Progenitor cell of endocrine pancreas (in vitro differentiated cells): ENCODE data around the gene RASA1. TPM values are rescaled to one million over a fixed set of nuclear protein-coding genes. Genes with fewer than 3 reads are reported as not detected.

Experiments used
- DNase-seq: peaks from one replicate; pipeline ENCODE4 v3.0.0; 2021; ENCODE audit warnings: low spot score; ENCODE audit not compliant: unreplicated experiment
- H3K27ac Mint-ChIP-seq: 2 replicates; pipeline ENCODE4 v1.8.0; 2021; ENCODE audit warnings: mild to moderate bottlenecking, moderate library complexity, mixed read lengths
- H3K27me3 Mint-ChIP-seq: 2 replicates; pipeline ENCODE4 v1.8.0; 2021; ENCODE audit warnings: mixed read lengths
- H3K36me3 Mint-ChIP-seq: 2 replicates; pipeline ENCODE4 v1.8.0; 2022; ENCODE audit warnings: mixed read lengths; ENCODE audit not compliant: insufficient read depth
- H3K4me1 Mint-ChIP-seq: 2 replicates; pipeline ENCODE4 v1.8.0; 2021; ENCODE audit warnings: low read depth, mixed read lengths
- H3K4me3 Mint-ChIP-seq: 2 replicates; pipeline ENCODE4 v1.8.0; 2021; ENCODE audit warnings: low read depth, mild to moderate bottlenecking, moderate library complexity, mixed read lengths
- H3K9me3 Mint-ChIP-seq: 2 replicates; pipeline ENCODE4 v1.8.0; 2021; ENCODE audit warnings: low read depth, mixed read lengths
- CTCF ChIP-seq: fragments of 200-600 bp; sonication (generic); IDR thresholded peaks from one replicate; pipeline ENCODE4 v1.5.0; 2021; ENCODE audit warnings: antibody characterized with exemption, mild to moderate bottlenecking; ENCODE audit not compliant: unreplicated experiment
- total RNA-seq: library from RNA; stranded (reverse); gene quantifications from 2 replicates; pipeline ENCODE4 v1.2.1, GENCODE V29; 2021

RASA1 gene
- total RNA-seq, 1 donor from 2014 or later: 42.6 TPM

DNA sequence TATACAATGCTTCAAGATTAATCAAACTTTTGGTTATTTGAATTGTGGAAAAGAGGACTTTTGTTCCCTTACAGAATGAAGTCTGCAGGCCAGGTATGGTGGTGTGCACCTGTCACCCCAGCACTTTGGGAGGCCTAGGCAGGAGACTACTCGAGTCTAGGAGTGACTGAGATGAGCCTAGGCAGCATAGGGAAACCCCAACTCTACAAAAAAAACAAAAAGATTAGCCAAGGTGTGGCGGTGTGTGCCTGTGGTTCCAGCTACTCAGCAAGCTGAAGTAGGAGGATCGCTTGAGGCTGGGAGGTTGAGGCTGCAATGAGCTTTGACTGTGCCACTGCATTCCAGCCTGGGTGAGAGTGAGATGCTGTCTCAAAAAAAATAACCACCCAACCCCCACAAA, 135.7 kb downstream of the RASA1 start:
- Mint-ChIP-seq H3K9me3 (no peaks in the 10 kb centered on the region), H3K4me1 (peaks cover 3% of the 10 kb centered on the region), H3K27me3 (no peaks in the 10 kb centered on the region), H3K4me3 (no peak overlapping the region), H3K27ac (peak overlapping the region; percentile 50), H3K36me3 (peaks cover 40% of the 10 kb centered on the region)
- TF ChIP-seq CTCF: no peak
- no peak for DNase-seq

DNA sequence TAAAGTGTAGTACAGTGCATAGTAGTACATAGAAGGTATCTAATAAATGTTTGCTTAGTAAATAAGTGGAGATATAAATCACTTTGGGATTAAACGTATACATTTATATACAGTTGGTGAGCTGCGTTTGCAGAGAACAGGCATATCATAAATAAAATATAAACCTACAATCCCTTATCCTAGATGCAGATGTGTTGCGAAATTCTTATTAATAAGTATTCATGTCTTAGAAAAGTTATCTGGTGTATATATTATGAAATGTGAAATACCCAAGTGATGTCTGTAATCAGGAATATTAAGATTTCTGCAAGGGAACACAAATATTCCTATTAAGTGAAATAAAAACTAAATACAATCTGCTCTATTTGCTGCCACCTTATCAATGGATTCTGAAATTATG, 136.2 kb downstream of the RASA1 start:
- H3K4me1 Mint-ChIP-seq: peaks cover under 1% of the 10 kb centered on the region
- DNase-seq: no peak
- H3K9me3 Mint-ChIP-seq: no peaks in the 10 kb centered on the region
- H3K36me3 Mint-ChIP-seq: peaks cover 42% of the 10 kb centered on the region
- H3K27ac Mint-ChIP-seq: no peak overlapping the region
- no peaks in the 10 kb centered on the region for H3K27me3 Mint-ChIP-seq
- TF ChIP-seq CTCF: no peak
- H3K4me3 Mint-ChIP-seq: no peak overlapping the region

DNA sequence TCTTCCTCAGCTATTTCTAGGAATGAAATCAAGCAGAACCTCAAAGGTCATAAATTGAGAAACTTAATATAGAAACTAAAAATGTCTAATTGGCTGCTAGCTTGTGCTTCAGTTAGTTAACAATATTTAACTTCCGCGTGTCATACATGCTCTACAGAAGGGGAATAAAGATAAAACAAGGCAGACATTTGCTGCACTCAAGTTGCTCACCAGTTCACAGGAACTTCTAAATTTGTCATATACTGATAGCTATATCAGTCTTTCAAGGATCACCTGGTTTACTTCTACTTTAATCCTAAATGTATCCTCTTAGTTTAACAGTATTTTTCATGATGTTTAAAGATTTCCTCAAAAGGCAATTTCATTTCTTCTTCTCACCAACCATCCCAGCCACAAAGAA, 136.7 kb downstream of the RASA1 start:
- Mint-ChIP-seq H3K27me3 (no peaks in the 10 kb centered on the region), H3K36me3 (peaks cover 41% of the 10 kb centered on the region), H3K4me1 (no peaks in the 10 kb centered on the region), H3K9me3 (no peaks in the 10 kb centered on the region), H3K4me3 (no peak overlapping the region), H3K27ac (no peak overlapping the region)
- no peak for DNase-seq
- TF ChIP-seq CTCF: no peak

DNA sequence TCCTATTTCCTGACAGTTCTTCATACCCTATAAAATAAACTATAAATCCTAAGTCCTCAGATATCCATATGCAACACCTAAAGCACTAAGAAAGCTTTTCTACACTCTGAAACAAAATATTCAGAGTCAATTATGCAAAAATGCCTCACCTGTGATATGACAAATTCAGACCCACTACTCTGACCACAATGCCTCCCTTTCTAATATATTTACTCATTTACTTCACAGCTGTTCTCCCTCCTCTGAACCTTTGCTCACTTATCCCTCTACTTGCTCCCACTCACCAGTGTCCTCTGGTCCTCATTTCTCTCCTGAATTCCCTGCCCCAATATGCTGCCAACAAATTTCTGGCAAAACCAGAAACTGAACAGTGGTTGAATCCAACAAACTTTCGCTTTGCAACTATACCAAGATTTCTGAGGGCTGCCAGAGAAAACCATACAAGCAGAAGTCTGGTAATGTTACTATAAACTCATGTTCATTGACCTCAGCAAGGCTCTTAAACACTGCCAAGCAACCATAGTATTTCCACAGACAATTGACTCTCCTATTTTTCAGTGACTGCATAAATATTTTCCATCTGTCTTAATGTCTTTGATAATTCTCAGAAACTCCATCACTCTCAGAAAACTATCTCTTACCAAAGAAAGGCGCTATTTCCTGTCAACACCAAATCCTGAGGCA, 137.9 kb downstream of the RASA1 start:
- no peak for DNase-seq
- Mint-ChIP-seq H3K4me3 (no peak overlapping the region), H3K36me3 (peaks cover 41% of the 10 kb centered on the region), H3K9me3 (no peaks in the 10 kb centered on the region), H3K27ac (peak overlapping the region; percentile 15), H3K4me1 (no peaks in the 10 kb centered on the region), H3K27me3 (no peaks in the 10 kb centered on the region)
- no peak for TF ChIP-seq CTCF

DNA sequence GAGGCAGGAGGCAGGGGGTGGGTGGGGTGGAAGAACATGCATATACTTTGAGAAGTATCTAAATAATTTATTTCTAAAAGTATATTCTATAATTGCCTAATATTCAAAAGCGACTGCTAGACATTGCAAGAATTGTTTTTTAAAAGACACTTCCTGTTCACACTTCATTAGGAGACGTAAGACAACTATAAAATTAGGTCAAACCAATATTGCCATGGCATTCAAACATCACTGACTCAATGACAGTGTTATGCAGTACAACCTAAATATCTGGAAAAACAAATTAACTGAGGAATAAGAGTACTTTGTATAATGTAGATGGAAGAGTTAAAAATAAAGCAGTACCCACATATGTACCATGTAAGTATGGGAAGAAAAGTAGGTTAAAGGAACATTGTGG, 140.5 kb downstream of the RASA1 start:
- TF ChIP-seq CTCF: no peak
- Mint-ChIP-seq H3K27ac (no peak overlapping the region), H3K4me1 (peaks cover 12% of the 10 kb centered on the region), H3K4me3 (no peak overlapping the region), H3K27me3 (no peaks in the 10 kb centered on the region), H3K9me3 (no peaks in the 10 kb centered on the region), H3K36me3 (peaks cover 30% of the 10 kb centered on the region)
- DNase-seq: no peak
